Testis (tissue), 2 donors: ENCODE data around the gene CENPK.

Source experiments
- CTCF ChIP-seq, 3 experiments: fragments of 450-650 bp in 2 of 3; fragments of 200-600 bp in 1 of 3; sonication (generic) in 1 of 3; IDR thresholded peaks; one replicate each; pipeline ENCODE4 v1.5.1; 2016 to 2019; ENCODE audit warnings: antibody characterized with exemption in 3 of 3, mild to moderate bottlenecking in 2 of 3, moderate library complexity in 1 of 3
- POLR2A ChIP-seq: fragments of 450-650 bp; IDR thresholded peaks from one replicate; pipeline ENCODE4 v1.6.1; 2017; ENCODE audit warnings: antibody characterized with exemption, mild to moderate bottlenecking, moderate library complexity

GRCh38 chr5:65546141-65546540 is 16.8 kb downstream of the CENPK start:
- TF ChIP-seq CTCF (IDR thresholded peaks at IDR 0.05) (no peak), POLR2A (no peak)
